H9 (cell line): Measurements from ENCODE around the gene GALNT13. TPM values are rescaled to one million over a fixed set of nuclear protein-coding genes. Genes with fewer than 3 reads are reported as not detected.

Experiments
- DNase-seq: peaks from one replicate; pipeline ENCODE4 v3.0.0-alpha.2; 2017
- H2AFZ ChIP-seq: one replicate; pipeline ENCODE4 v1.6.1; 2013; ENCODE audit warnings: mild to moderate bottlenecking, low read length, control low read depth, moderate library complexity
- H2AK5ac ChIP-seq: 2 replicates; pipeline ENCODE4 v1.6.1; 2013; ENCODE audit warnings: low read length, control low read depth, mixed read lengths; ENCODE audit not compliant: insufficient read length
- H2BK120ac ChIP-seq: one replicate; pipeline ENCODE4 v1.6.1; 2013; ENCODE audit warnings: low read depth, mild to moderate bottlenecking, low read length, control low read depth, inconsistent platforms; ENCODE audit not compliant: poor library complexity, severe bottlenecking
- H2BK12ac ChIP-seq: 2 replicates; pipeline ENCODE4 v1.6.1; 2013; ENCODE audit warnings: low read length, control low read depth, mixed read lengths, low read depth; ENCODE audit not compliant: insufficient read length
- H2BK15ac ChIP-seq: 2 replicates; pipeline ENCODE4 v1.6.1; 2013; ENCODE audit warnings: low read depth, low read length, control low read depth
- H2BK20ac ChIP-seq: one replicate; pipeline ENCODE4 v1.6.1; 2013; ENCODE audit warnings: low read depth, mild to moderate bottlenecking, low read length, control low read depth, inconsistent platforms; ENCODE audit not compliant: poor library complexity, severe bottlenecking
- H2BK5ac ChIP-seq: 2 replicates; pipeline ENCODE4 v1.6.1; 2013; ENCODE audit warnings: low read length, control low read depth, mixed read lengths; ENCODE audit not compliant: insufficient read length
- H3K14ac ChIP-seq: 2 replicates; pipeline ENCODE4 v1.6.1; 2013; ENCODE audit warnings: low read length, control low read depth; ENCODE audit not compliant: insufficient read depth
- H3K18ac ChIP-seq: 2 replicates; pipeline ENCODE4 v1.6.1; 2013; ENCODE audit warnings: low read depth, mild to moderate bottlenecking, mixed read lengths, low read length, control low read depth; ENCODE audit not compliant: insufficient read length
- H3K23ac ChIP-seq: 2 replicates; pipeline ENCODE4 v1.6.1; 2013; ENCODE audit warnings: low read length, control low read depth, mixed read lengths, low read depth; ENCODE audit not compliant: insufficient read length
- H3K23me2 ChIP-seq: 2 replicates; pipeline ENCODE4 v1.6.1; 2013; ENCODE audit warnings: low read depth, mild to moderate bottlenecking, mixed read lengths, low read length, control low read depth; ENCODE audit not compliant: insufficient read length, poor library complexity, severe bottlenecking
- H3K27ac ChIP-seq: 2 replicates; pipeline ENCODE4 v1.5.1; 2013; ENCODE audit warnings: low read length, control low read depth, mixed read lengths, low read depth; ENCODE audit not compliant: insufficient read length
- H3K27me3 ChIP-seq: 2 replicates; pipeline ENCODE4 v1.6.1; 2013; ENCODE audit warnings: low read length, control low read depth, inconsistent platforms; ENCODE audit not compliant: insufficient read depth
- H3K4ac ChIP-seq: 2 replicates; pipeline ENCODE4 v1.6.1; 2013; ENCODE audit warnings: low read depth, mild to moderate bottlenecking, control low read depth, inconsistent platforms, low read length, moderate library complexity
- H3K4me1 ChIP-seq: 2 replicates; pipeline ENCODE4 v1.6.1; 2013; ENCODE audit warnings: low read length, control low read depth, inconsistent platforms; ENCODE audit not compliant: insufficient read depth
- H3K4me2 ChIP-seq: 2 replicates; pipeline ENCODE4 v1.6.1; 2013; ENCODE audit warnings: low read length, control low read depth, mixed read lengths; ENCODE audit not compliant: insufficient read length, insufficient read depth
- H3K56ac ChIP-seq: 2 replicates; pipeline ENCODE4 v1.6.1; 2013; ENCODE audit warnings: low read depth, mild to moderate bottlenecking, mixed read lengths, low read length, control low read depth; ENCODE audit not compliant: insufficient read length
- H3K79me1 ChIP-seq: 2 replicates; pipeline ENCODE4 v1.6.1; 2013; ENCODE audit warnings: low read depth, mild to moderate bottlenecking, moderate library complexity, low read length, control low read depth, inconsistent platforms; ENCODE audit not compliant: insufficient read depth, poor library complexity, severe bottlenecking
- H3K79me2 ChIP-seq: 2 replicates; pipeline ENCODE4 v1.6.1; 2013; ENCODE audit warnings: low read length, control low read depth, inconsistent platforms; ENCODE audit not compliant: insufficient read depth
- H3K9ac ChIP-seq: 2 replicates; pipeline ENCODE4 v1.6.1; 2013; ENCODE audit warnings: low read length, control low read depth, mixed read lengths; ENCODE audit not compliant: insufficient read length; ENCODE audit errors: extremely low read depth
- H3K9me3 ChIP-seq: one replicate; pipeline ENCODE4 v1.6.1; 2013; ENCODE audit warnings: low read depth, low read length, inconsistent platforms; ENCODE audit not compliant: control insufficient read depth
- H3T11ph ChIP-seq: one replicate; pipeline ENCODE4 v1.6.1; 2013; ENCODE audit warnings: mild to moderate bottlenecking, low read length, control low read depth, inconsistent platforms
- H4K20me1 ChIP-seq: one replicate; pipeline ENCODE4 v1.6.1; 2013; ENCODE audit not compliant: control insufficient read depth, insufficient read length, insufficient read depth
- H4K5ac ChIP-seq: 2 replicates; pipeline ENCODE4 v1.6.1; 2013; ENCODE audit warnings: low read depth, mild to moderate bottlenecking, mixed read lengths, low read length, control low read depth; ENCODE audit not compliant: insufficient read length
- H4K8ac ChIP-seq: replicated peaks from 2 replicates; pipeline ENCODE4 v1.6.1; 2013; ENCODE audit warnings: low read length, control low read depth, mixed read lengths, low read depth; ENCODE audit not compliant: insufficient read length
- H4K91ac ChIP-seq: 2 replicates; pipeline ENCODE4 v1.6.1; 2013; ENCODE audit warnings: low read depth, mild to moderate bottlenecking, moderate library complexity, mixed read lengths, low read length, control low read depth; ENCODE audit not compliant: insufficient read length
- H3K27ac Mint-ChIP-seq, 3 experiments: 2 replicates in 2 of 3; 3 replicates in 1 of 3; pipeline ENCODE4 v1.8.0; 2020 to 2021; ENCODE audit warnings: mixed read lengths in 3 of 3, mild to moderate bottlenecking in 1 of 3, moderate library complexity in 1 of 3
- H3K27me3 Mint-ChIP-seq: 2 replicates; pipeline ENCODE4 v1.8.0; 2021; ENCODE audit warnings: low read depth, mild to moderate bottlenecking, moderate library complexity, mixed read lengths
- H3K36me3 Mint-ChIP-seq, 3 experiments: 2 replicates in 2 of 3; 3 replicates in 1 of 3; pipeline ENCODE4 v1.8.0; 2020 to 2021; ENCODE audit warnings: low read depth in 3 of 3, mixed read lengths in 3 of 3; ENCODE audit not compliant: insufficient read depth in 1 of 3
- H3K4me1 Mint-ChIP-seq, 2 experiments: 2 replicates each; pipeline ENCODE4 v1.8.0; 2020; ENCODE audit warnings: mixed read lengths in 2 of 2
- H3K4me3 Mint-ChIP-seq, 2 experiments: 2 replicates in 1 of 2; 3 replicates in 1 of 2; pipeline ENCODE4 v1.8.0; 2020 to 2021; ENCODE audit warnings: mild to moderate bottlenecking in 2 of 2, mixed read lengths in 2 of 2, moderate library complexity in 1 of 2
- H3K9me3 Mint-ChIP-seq, 2 experiments: 2 replicates in 1 of 2; 3 replicates in 1 of 2; pipeline ENCODE4 v1.8.0; 2020; ENCODE audit warnings: mild to moderate bottlenecking in 2 of 2, mixed read lengths in 2 of 2, moderate library complexity in 1 of 2
- WGBS: extraction: QIAGEN DNeasy Blood & Tissue Kit; methylation state at CpG from one replicate; pipeline ENCODE4 v1.1.7; 2013; ENCODE audit warnings: missing lambda C conversion rate, low lambda C conversion rate, mixed read lengths; ENCODE audit not compliant: insufficient read length; ENCODE audit errors: extremely low coverage; 5-methylcytosine and 5-hydroxymethylcytosine counted together
- total RNA-seq: library from RNA; stranded (reverse); gene quantifications from 2 replicates; pipeline ENCODE4 v1.2.1, GENCODE V29; 2021
- TF ChIP-seq, protein P1 (sequence below): fragments of 200-600 bp; sonication (generic); conservative IDR thresholded peaks from 3 replicates; pipeline ENCODE4 v1.8.0; 2021; ENCODE audit warnings: antibody characterized with exemption, mild to moderate bottlenecking

Gene GALNT13
- total RNA-seq, 1 experiment from 2014 or later, result 6.6 TPM

DNA sequence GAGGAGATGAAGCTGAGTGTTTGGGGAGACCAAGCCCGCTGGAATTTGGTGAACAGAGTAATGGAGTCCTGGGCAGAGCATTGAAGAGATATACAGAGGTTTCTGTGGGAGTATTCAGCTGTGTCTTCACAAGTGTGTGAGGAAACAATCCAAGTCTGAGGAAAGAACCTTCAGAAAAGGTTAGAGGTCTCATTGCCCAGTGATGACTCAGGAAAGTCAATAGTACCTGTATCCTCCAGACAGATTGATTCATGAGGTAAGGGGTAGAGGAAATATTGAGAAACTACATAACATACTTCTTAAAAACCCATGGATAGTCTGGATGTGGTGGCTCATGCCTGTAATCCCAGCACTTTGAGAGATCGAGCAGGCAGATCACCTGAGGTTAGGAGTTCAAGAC, 392.3 kb downstream of the GALNT13 start:
- H3K14ac ChIP-seq, result no peak overlapping the region

More for the DNA sequence above, 392.3 kb downstream of the GALNT13 start:
- no peak overlapping the region for H3K56ac ChIP-seq
- no peak for DNase-seq
- no peak overlapping the region for H3K9ac ChIP-seq
- TF ChIP-seq, protein P1, sequence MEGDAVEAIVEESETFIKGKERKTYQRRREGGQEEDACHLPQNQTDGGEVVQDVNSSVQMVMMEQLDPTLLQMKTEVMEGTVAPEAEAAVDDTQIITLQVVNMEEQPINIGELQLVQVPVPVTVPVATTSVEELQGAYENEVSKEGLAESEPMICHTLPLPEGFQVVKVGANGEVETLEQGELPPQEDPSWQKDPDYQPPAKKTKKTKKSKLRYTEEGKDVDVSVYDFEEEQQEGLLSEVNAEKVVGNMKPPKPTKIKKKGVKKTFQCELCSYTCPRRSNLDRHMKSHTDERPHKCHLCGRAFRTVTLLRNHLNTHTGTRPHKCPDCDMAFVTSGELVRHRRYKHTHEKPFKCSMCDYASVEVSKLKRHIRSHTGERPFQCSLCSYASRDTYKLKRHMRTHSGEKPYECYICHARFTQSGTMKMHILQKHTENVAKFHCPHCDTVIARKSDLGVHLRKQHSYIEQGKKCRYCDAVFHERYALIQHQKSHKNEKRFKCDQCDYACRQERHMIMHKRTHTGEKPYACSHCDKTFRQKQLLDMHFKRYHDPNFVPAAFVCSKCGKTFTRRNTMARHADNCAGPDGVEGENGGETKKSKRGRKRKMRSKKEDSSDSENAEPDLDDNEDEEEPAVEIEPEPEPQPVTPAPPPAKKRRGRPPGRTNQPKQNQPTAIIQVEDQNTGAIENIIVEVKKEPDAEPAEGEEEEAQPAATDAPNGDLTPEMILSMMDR, result no peak
- H2BK15ac ChIP-seq, result no peak overlapping the region
- no peak overlapping the region for H3K23ac ChIP-seq
- Mint-ChIP-seq H3K4me3 (no peak overlapping the region), H3K27me3 (no peaks in the 10 kb centered on the region), H3K9me3 (no peaks in the 10 kb centered on the region), H3K4me1 (no peaks in the 10 kb centered on the region), H3K27ac (no peak overlapping the region), H3K36me3 (no peaks in the 10 kb centered on the region)
- H3K79me1 ChIP-seq, result no peaks in the 10 kb centered on the region
- no peak overlapping the region for H3K18ac ChIP-seq
- H2BK20ac ChIP-seq, result no peak overlapping the region
- H3K4me2 ChIP-seq, result no peak overlapping the region
- H4K8ac ChIP-seq, result no peak overlapping the region
- H2BK5ac ChIP-seq, result no peak overlapping the region
- H4K20me1 ChIP-seq, result no peaks in the 10 kb centered on the region
- no CpG with 5 or more reads among the region's 2 CpGs for WGBS
- no peak overlapping the region for H2AFZ ChIP-seq
- no peak overlapping the region for H3K27ac ChIP-seq
- no peaks in the 10 kb centered on the region for H3K4me1 ChIP-seq
- no peak overlapping the region for H2BK120ac ChIP-seq
- peak overlapping the region; percentile 72 for H4K5ac ChIP-seq
- no peak overlapping the region for H2AK5ac ChIP-seq
- H3K9me3 ChIP-seq, result no peaks in the 10 kb centered on the region
- H2BK12ac ChIP-seq, result no peak overlapping the region
- no peak overlapping the region for H4K91ac ChIP-seq
- H3K4ac ChIP-seq, result no peak overlapping the region
- no peaks in the 10 kb centered on the region for H3K23me2 ChIP-seq
- H3T11ph ChIP-seq, result no peak overlapping the region
- H3K27me3 ChIP-seq, result no peaks in the 10 kb centered on the region
- H3K79me2 ChIP-seq, result no peaks in the 10 kb centered on the region
